ENCODE measurements around the gene PTPN9.
A peak's percentile ranks its signal among the peaks of the same experiment; 100 is the strongest.
"Not testable (repeated sequence)": the region's sequence is repeated elsewhere in the genome, so short reads cannot be mapped to it uniquely, and the experiment has no call there.

Gene PTPN9

GRCh38 chr15:75578173-75578947 lies 755 bp downstream of the PTPN9 start:
- DNase-seq, result no peak

- no peak for DNase-seq
Observed at GRCh38 chr15:75577401-75578172, 1.5 kb downstream of the PTPN9 start.

- no peak for DNase-seq
Observed at GRCh38 chr15:75573648-75574384, 5.3 kb downstream of the PTPN9 start.

- DNase-seq, result no peak
Observed at GRCh38 chr15:75570126-75570845, 8.8 kb downstream of the PTPN9 start.

GRCh38 chr15:75565062-75565970 lies 13.8 kb downstream of the PTPN9 start:
- DNase-seq, result no peak

- no peak for DNase-seq
Observed at GRCh38 chr15:75561888-75562287, 17.2 kb downstream of the PTPN9 start.

- DNase-seq, result not testable (repeated sequence)
Observed at GRCh38 chr15:75559360-75559759, 19.8 kb downstream of the PTPN9 start.

GRCh38 chr15:75558955-75559354 lies 20.2 kb downstream of the PTPN9 start:
- DNase-seq, result not testable (repeated sequence)

GRCh38 chr15:75554717-75555116 lies 24.4 kb downstream of the PTPN9 start:
- no peak for DNase-seq

GRCh38 chr15:75553659-75554058 lies 25.5 kb downstream of the PTPN9 start:
- DNase-seq, result no peak

GRCh38 chr15:75551091-75551490 lies 28.0 kb downstream of the PTPN9 start:
- no peak for DNase-seq

GRCh38 chr15:75545064-75545463 lies 34.1 kb downstream of the PTPN9 start:
- DNase-seq, result no peak

GRCh38 chr15:75544359-75544758 lies 34.8 kb downstream of the PTPN9 start:
- DNase-seq, result no peak

- DNase-seq, result not testable (repeated sequence)
Observed at GRCh38 chr15:75542949-75543545, 36.1 kb downstream of the PTPN9 start.

- DNase-seq, result no peak
Observed at GRCh38 chr15:75542386-75542797, 36.7 kb downstream of the PTPN9 start.

GRCh38 chr15:75538376-75538775 lies 40.7 kb downstream of the PTPN9 start:
- no peak for DNase-seq

- no peak for DNase-seq
Observed at GRCh38 chr15:75533945-75534344, 45.2 kb downstream of the PTPN9 start.

GRCh38 chr15:75532413-75533250 lies 46.5 kb downstream of the PTPN9 start:
- peak; percentile 31 to 74 for DNase-seq

- DNase-seq, result no peak
Observed at GRCh38 chr15:75531041-75531450, 48.1 kb downstream of the PTPN9 start.

- DNase-seq, result no peak
Observed at GRCh38 chr15:75530169-75530568, 48.9 kb downstream of the PTPN9 start.
